Prostate gland (tissue), 2 donors: ENCODE data around the gene EDN2.

Experiments
- POLR2A ChIP-seq: fragments of 450-650 bp; IDR thresholded peaks from one replicate; pipeline ENCODE4 v1.6.1; 2016; ENCODE audit warnings: antibody characterized with exemption, mild to moderate bottlenecking
- TF ChIP-seq, protein P1 (sequence below), 4 experiments: fragments of 200-600 bp in 2 of 4; fragments of 450-650 bp in 2 of 4; sonication (generic) in 2 of 4; IDR thresholded peaks; 1 replicate in 3 of 4; 2 replicates in 1 of 4; pipeline ENCODE4 v1.5.1; 2016 to 2019; ENCODE audit warnings: antibody characterized with exemption in 4 of 4, mild to moderate bottlenecking in 2 of 4, moderate library complexity in 2 of 4

DNA sequence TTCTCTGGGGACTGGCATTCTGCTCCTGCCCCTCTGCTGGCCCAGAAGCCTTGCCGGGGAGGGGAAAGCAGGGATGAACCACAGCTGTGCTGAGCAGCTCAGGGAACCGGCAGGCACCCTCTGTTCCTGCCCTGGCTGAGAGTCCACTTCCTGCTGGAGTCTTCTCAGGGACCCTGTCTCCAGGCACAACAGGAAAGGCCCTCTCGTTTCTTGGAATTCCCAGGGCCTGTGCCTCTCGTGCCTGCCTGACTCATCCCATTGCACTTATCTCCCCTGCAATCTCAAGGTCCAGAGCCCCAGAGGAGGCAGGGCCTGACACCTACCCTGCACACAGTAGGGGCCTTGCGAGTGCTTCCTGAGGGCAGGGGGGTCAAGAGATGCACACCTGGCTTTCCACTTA lies 1.1 kb upstream of the EDN2 start:
- no peak for TF ChIP-seq POLR2A
- TF ChIP-seq, protein P1, sequence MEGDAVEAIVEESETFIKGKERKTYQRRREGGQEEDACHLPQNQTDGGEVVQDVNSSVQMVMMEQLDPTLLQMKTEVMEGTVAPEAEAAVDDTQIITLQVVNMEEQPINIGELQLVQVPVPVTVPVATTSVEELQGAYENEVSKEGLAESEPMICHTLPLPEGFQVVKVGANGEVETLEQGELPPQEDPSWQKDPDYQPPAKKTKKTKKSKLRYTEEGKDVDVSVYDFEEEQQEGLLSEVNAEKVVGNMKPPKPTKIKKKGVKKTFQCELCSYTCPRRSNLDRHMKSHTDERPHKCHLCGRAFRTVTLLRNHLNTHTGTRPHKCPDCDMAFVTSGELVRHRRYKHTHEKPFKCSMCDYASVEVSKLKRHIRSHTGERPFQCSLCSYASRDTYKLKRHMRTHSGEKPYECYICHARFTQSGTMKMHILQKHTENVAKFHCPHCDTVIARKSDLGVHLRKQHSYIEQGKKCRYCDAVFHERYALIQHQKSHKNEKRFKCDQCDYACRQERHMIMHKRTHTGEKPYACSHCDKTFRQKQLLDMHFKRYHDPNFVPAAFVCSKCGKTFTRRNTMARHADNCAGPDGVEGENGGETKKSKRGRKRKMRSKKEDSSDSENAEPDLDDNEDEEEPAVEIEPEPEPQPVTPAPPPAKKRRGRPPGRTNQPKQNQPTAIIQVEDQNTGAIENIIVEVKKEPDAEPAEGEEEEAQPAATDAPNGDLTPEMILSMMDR (IDR thresholded peaks at IDR 0.05): no peak
